ENCODE measurements around the gene BNIP5. TPM values are rescaled to one million over a fixed set of nuclear protein-coding genes. Genes with fewer than 3 reads are reported as not detected.

Gene BNIP5
- total and polyA plus RNA-seq, 2 donors from 2014 or later, result 0.44 TPM; not detected in 1

GRCh38 chr6:36378936-36379335, 42.2 kb upstream of the BNIP5 start:
- no peak for TF ChIP-seq CTCF (IDR thresholded peaks at IDR 0.05; ENCODE audit: borderline replicate concordance, extremely low read depth, insufficient read depth)
- no peak overlapping the region for H3K27ac ChIP-seq (ENCODE audit: low read depth in 2 of 2, low read length in 2 of 2)
- intact Hi-C loops (cut with DNase I), result no loop called here
- H3K4me3 ChIP-seq (ENCODE audit: low read length in 3 of 3), result no peak overlapping the region
- no peaks in the 10 kb centered on the region for H3K4me1 ChIP-seq (ENCODE audit: control insufficient read depth in 2 of 3, insufficient read depth in 2 of 3, low read depth in 1 of 3, low read length in 3 of 3)
- no peak for FAIRE-seq
- H3K9ac ChIP-seq (ENCODE audit: low read length in 3 of 3), result no peak overlapping the region
- H3K36me3 ChIP-seq (ENCODE audit: control insufficient read depth in 2 of 3, insufficient read depth in 3 of 3, low read length in 3 of 3), result no peaks in the 10 kb centered on the region
- H3K27me3 ChIP-seq (ENCODE audit: control insufficient read depth, insufficient read depth, low read length), result no peaks in the 10 kb centered on the region
- H3K9me3 ChIP-seq (ENCODE audit: control insufficient read depth in 2 of 3, insufficient read depth in 1 of 3, low read length in 3 of 3), result no peaks in the 10 kb centered on the region
- DNase-seq, result no peak

DNA sequence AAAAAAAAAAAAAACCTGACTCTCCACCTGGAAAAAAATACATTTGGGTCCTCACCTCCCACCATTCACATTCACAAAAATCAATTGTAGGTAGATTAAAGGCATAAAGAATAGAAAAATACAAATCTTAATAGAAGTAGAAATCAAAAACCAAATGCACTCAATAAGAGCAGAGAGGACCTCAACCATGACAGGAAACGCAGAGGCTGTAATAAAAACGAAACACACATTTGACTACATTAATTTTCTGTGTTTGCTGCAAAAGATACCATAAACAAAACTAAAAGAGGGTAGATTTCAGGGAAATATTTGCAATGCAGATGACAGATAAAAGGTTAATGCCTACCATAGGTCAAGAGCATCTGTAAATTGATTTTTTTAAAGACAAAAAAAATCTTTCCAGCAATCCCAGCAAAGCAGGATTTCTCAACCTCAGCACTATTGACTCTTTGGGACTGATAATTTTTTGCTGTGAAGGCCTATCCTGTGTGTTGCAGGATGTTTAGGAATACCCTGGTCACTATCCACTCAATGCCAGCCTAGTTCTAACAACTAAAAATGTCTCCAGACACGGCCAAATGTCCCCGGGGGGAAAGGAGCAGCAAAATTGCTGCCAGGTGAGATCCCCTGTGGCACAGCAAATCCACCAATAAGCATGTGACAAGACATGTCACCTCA, 41.7 kb upstream of the BNIP5 start:
- intact Hi-C loops (cut with DNase I), result no loop called here
- FAIRE-seq (no peak), DNase-seq (no peak)
- no peak overlapping the region for H3K4me3 ChIP-seq (ENCODE audit: low read length in 3 of 3)
- no peak overlapping the region for H3K9ac ChIP-seq (ENCODE audit: low read length in 3 of 3)
- H3K27me3 ChIP-seq (ENCODE audit: control insufficient read depth, insufficient read depth, low read length), result no peaks in the 10 kb centered on the region
- H3K9me3 ChIP-seq (ENCODE audit: control insufficient read depth in 2 of 3, insufficient read depth in 1 of 3, low read length in 3 of 3), result no peaks in the 10 kb centered on the region
- no peak overlapping the region for H3K27ac ChIP-seq (ENCODE audit: low read depth in 2 of 2, low read length in 2 of 2)
- no peaks in the 10 kb centered on the region for H3K36me3 ChIP-seq (ENCODE audit: control insufficient read depth in 2 of 3, insufficient read depth in 3 of 3, low read length in 3 of 3)
- H3K4me1 ChIP-seq (ENCODE audit: control insufficient read depth in 2 of 3, insufficient read depth in 2 of 3, low read depth in 1 of 3, low read length in 3 of 3), result no peaks in the 10 kb centered on the region
- no peak for TF ChIP-seq CTCF (IDR thresholded peaks at IDR 0.05; ENCODE audit: borderline replicate concordance, extremely low read depth, insufficient read depth)

DNA sequence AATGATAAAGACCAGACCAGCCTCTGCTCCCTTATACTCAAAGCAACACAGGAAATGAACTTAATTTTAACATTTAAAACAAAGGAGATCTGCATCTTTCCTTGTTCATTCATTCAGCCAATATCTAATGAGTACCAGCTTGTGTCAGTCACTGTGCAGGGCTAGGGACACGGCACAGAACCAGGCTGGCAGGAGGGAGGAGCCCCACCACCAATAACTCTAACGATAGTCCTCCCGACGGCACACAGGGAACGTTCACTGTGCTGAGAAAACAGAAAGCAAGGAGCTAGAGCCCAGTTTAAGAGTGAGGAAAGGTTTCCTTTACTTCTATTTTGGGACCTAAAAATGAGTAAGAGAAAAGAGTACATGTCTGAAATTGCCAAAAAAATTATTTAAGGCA, 40.9 kb upstream of the BNIP5 start:
- TF ChIP-seq CTCF (IDR thresholded peaks at IDR 0.05; ENCODE audit: borderline replicate concordance, extremely low read depth, insufficient read depth), result no peak
- intact Hi-C loops (cut with DNase I), result no loop called here
- no peak for FAIRE-seq
- Histone ChIP-seq H3K4me1 (ENCODE audit: control insufficient read depth in 2 of 3, insufficient read depth in 2 of 3, low read depth in 1 of 3, low read length in 3 of 3) (no peaks in the 10 kb centered on the region), H3K9ac (ENCODE audit: low read length in 3 of 3) (no peak overlapping the region), H3K27me3 (ENCODE audit: control insufficient read depth, insufficient read depth, low read length) (no peaks in the 10 kb centered on the region), H3K36me3 (ENCODE audit: control insufficient read depth in 2 of 3, insufficient read depth in 3 of 3, low read length in 3 of 3) (no peaks in the 10 kb centered on the region), H3K9me3 (ENCODE audit: control insufficient read depth in 2 of 3, insufficient read depth in 1 of 3, low read length in 3 of 3) (no peaks in the 10 kb centered on the region), H3K27ac (ENCODE audit: low read depth in 2 of 2, low read length in 2 of 2) (no peak overlapping the region), H3K4me3 (ENCODE audit: low read length in 3 of 3) (no peak overlapping the region)
- DNase-seq, result no peak

GRCh38 chr6:36376742-36377141, 40.1 kb upstream of the BNIP5 start:
- H3K4me1 ChIP-seq (ENCODE audit: control insufficient read depth in 2 of 3, insufficient read depth in 2 of 3, low read depth in 1 of 3, low read length in 3 of 3), result no peaks in the 10 kb centered on the region
- FAIRE-seq, result no peak
- intact Hi-C loops (cut with DNase I), result no loop called here
- no peak for TF ChIP-seq CTCF (IDR thresholded peaks at IDR 0.05; ENCODE audit: borderline replicate concordance, extremely low read depth, insufficient read depth)
- no peak overlapping the region for H3K4me3 ChIP-seq (ENCODE audit: low read length in 3 of 3)
- H3K27me3 ChIP-seq (ENCODE audit: control insufficient read depth, insufficient read depth, low read length), result no peaks in the 10 kb centered on the region
- no peaks in the 10 kb centered on the region for H3K9me3 ChIP-seq (ENCODE audit: control insufficient read depth in 2 of 3, insufficient read depth in 1 of 3, low read length in 3 of 3)
- H3K36me3 ChIP-seq (ENCODE audit: control insufficient read depth in 2 of 3, insufficient read depth in 3 of 3, low read length in 3 of 3), result no peaks in the 10 kb centered on the region
- H3K9ac ChIP-seq (ENCODE audit: low read length in 3 of 3), result no peak overlapping the region
- DNase-seq, result no peak
- no peak overlapping the region for H3K27ac ChIP-seq (ENCODE audit: low read depth in 2 of 2, low read length in 2 of 2)

Measured in kidney (tissue), 14 donors.